Uterus (tissue), 2 donors: ENCODE results near the gene TMEM63B.

Source experiments
- POLR2A ChIP-seq, 2 donors: fragments of 450-650 bp; IDR thresholded peaks; one replicate each; pipeline ENCODE4 v1.6.1; 2016; ENCODE audit warnings: antibody characterized with exemption in 2 of 2, mild to moderate bottlenecking in 1 of 2, moderate library complexity in 1 of 2
- TF ChIP-seq, protein P1 (sequence below), 4 experiments: fragments of 200-600 bp in 2 of 4; fragments of 450-650 bp in 2 of 4; sonication (generic) in 2 of 4; IDR thresholded peaks; one replicate each; pipeline ENCODE4 v1.5.1; 2016 to 2019; ENCODE audit warnings: antibody characterized with exemption in 4 of 4, mild to moderate bottlenecking in 2 of 4, moderate library complexity in 1 of 4

DNA sequence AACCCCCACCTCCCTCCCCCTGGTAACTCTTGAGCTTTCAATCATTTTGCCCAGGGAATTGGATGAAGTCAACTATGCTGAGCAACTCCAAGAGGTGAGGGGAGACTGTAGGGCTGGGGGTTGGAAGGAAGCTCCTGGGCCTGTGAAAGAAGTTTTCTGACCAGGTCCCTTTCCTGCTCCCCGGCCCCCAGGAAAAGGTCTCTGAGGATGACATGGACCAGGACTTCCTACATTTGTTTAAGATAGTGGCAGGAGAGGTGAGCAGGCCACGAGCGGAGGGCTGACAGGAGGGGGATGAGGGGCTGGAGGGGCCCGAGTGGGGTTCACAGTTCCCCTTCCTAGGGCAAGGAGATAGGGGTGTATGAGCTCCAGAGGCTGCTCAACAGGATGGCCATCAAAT is 53.1 kb downstream of the TMEM63B start:
- TF ChIP-seq, protein P1, sequence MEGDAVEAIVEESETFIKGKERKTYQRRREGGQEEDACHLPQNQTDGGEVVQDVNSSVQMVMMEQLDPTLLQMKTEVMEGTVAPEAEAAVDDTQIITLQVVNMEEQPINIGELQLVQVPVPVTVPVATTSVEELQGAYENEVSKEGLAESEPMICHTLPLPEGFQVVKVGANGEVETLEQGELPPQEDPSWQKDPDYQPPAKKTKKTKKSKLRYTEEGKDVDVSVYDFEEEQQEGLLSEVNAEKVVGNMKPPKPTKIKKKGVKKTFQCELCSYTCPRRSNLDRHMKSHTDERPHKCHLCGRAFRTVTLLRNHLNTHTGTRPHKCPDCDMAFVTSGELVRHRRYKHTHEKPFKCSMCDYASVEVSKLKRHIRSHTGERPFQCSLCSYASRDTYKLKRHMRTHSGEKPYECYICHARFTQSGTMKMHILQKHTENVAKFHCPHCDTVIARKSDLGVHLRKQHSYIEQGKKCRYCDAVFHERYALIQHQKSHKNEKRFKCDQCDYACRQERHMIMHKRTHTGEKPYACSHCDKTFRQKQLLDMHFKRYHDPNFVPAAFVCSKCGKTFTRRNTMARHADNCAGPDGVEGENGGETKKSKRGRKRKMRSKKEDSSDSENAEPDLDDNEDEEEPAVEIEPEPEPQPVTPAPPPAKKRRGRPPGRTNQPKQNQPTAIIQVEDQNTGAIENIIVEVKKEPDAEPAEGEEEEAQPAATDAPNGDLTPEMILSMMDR (IDR thresholded peaks at IDR 0.05) = no peak
- no peak for TF ChIP-seq POLR2A (IDR thresholded peaks at IDR 0.05)
